H1 (cell line): ENCODE data around the gene RNMT. TPM values are rescaled to one million over a fixed set of nuclear protein-coding genes. Genes with fewer than 3 reads are reported as not detected.

ENCODE experiments used
- CTCF ChIA-PET: fragments of 300-600 bp; sonication (Branson Sonifier 250); formaldehyde crosslinking; loops from one replicate; lab custom pipeline; 2021; ENCODE audit not compliant: partially characterized antibody; lab: Charles Lee
- POLR2A ChIA-PET: fragments of 300-600 bp; sonication (Branson Sonifier 250); formaldehyde crosslinking; loops from one replicate; lab custom pipeline; 2021; ENCODE audit warnings: inconsistent platforms; ENCODE audit not compliant: partially characterized antibody; lab: Charles Lee
- DNase-seq, 2 experiments: peaks; one replicate each; pipeline versions ENCODE4 v3.0.0 to v3.0.0-alpha.2; 2010 to 2022; ENCODE audit warnings: low spot score in 2 of 2, low read depth in 1 of 2, mixed read lengths in 1 of 2
- FAIRE-seq: peaks from 2 replicates; lab custom pipeline; 2011; peaks lifted over from hg19 to GRCh38; lab: Jason Lieb, UNC
- H2AFZ ChIP-seq: 2 replicates; pipeline ENCODE4 v1.8.1; 2012; ENCODE audit warnings: low read length, inconsistent platforms
- H2AK5ac ChIP-seq: 2 replicates; pipeline ENCODE4 v1.6.1; 2013; ENCODE audit warnings: low read depth, low read length
- H2BK120ac ChIP-seq: replicated peaks from 2 replicates; pipeline ENCODE3; 2013; ENCODE audit warnings: low read depth, low read length, inconsistent platforms
- H2BK12ac ChIP-seq: 2 replicates; pipeline ENCODE4 v1.6.1; 2013; ENCODE audit warnings: low read depth, low read length
- H2BK15ac ChIP-seq: 2 replicates; pipeline ENCODE4 v1.6.1; 2013; ENCODE audit warnings: low read length
- H2BK20ac ChIP-seq: 2 replicates; pipeline ENCODE4 v1.6.1; 2013; ENCODE audit warnings: low read length
- H2BK5ac ChIP-seq: 2 replicates; pipeline ENCODE4 v1.6.1; 2013; ENCODE audit warnings: low read depth, low read length
- H3K14ac ChIP-seq: 2 replicates; pipeline ENCODE4 v1.6.1; 2013; ENCODE audit warnings: inconsistent platforms; ENCODE audit not compliant: insufficient read length
- H3K18ac ChIP-seq: 2 replicates; pipeline ENCODE4 v1.6.1; 2013; ENCODE audit warnings: low read length; ENCODE audit errors: extremely low read depth
- H3K23ac ChIP-seq: 2 replicates; pipeline ENCODE4 v1.6.1; 2013; ENCODE audit warnings: inconsistent platforms; ENCODE audit not compliant: insufficient read length
- H3K23me2 ChIP-seq: 2 replicates; pipeline ENCODE4 v1.6.1; 2013; ENCODE audit warnings: low read depth, low read length
- H3K27ac ChIP-seq: 2 replicates; pipeline ENCODE4 v1.6.1; 2011; ENCODE audit warnings: low read depth, low read length, inconsistent platforms
- H3K27me3 ChIP-seq, 4 experiments: replicated peaks in 1 of 4; 1 replicate in 1 of 4; 2 replicates in 3 of 4; pipeline versions ENCODE4 v1.6.1 to v1.8.1; 2011 to 2013; ENCODE audit warnings: low read length in 3 of 4, mild to moderate bottlenecking in 3 of 4, inconsistent platforms in 2 of 4, mixed read lengths in 2 of 4, moderate library complexity in 1 of 4; ENCODE audit not compliant: control insufficient read depth in 3 of 4, insufficient read depth in 3 of 4; ENCODE audit errors: extremely low read depth in 1 of 4
- H3K36me3 ChIP-seq, 4 experiments: 2 replicates each; pipeline versions ENCODE4 v1.6.1 to v1.8.1; 2011 to 2013; ENCODE audit warnings: mild to moderate bottlenecking in 4 of 4, low read length in 3 of 4, moderate library complexity in 2 of 4, control low read depth in 1 of 4, inconsistent platforms in 1 of 4; ENCODE audit not compliant: insufficient read depth in 4 of 4, control insufficient read depth in 2 of 4
- H3K4ac ChIP-seq: replicated peaks from 2 replicates; pipeline ENCODE3; 2013; ENCODE audit warnings: low read length, low read depth, mixed read lengths, inconsistent platforms; ENCODE audit not compliant: insufficient read length
- H3K4me1 ChIP-seq, 4 experiments: replicated peaks in 1 of 4; 1 replicate in 1 of 4; 2 replicates in 3 of 4; pipeline versions ENCODE4 v1.6.1 to v1.8.1; 2011 to 2013; ENCODE audit warnings: low read length in 3 of 4, inconsistent platforms in 2 of 4, mixed read lengths in 1 of 4; ENCODE audit not compliant: insufficient read depth in 4 of 4, control insufficient read depth in 3 of 4
- H3K4me2 ChIP-seq, 2 experiments: 2 replicates each; pipeline versions ENCODE4 v1.6.1 to v1.8.1; 2011 to 2013; ENCODE audit warnings: low read depth in 2 of 2, low read length in 2 of 2, control low read depth in 1 of 2, inconsistent platforms in 1 of 2, mild to moderate bottlenecking in 1 of 2; ENCODE audit not compliant: insufficient read depth in 1 of 2
- H3K4me3 ChIP-seq, 4 experiments: fragments of 200-600, 300-600 bp in 1 of 4; sonication (generic), shearing (Covaris generic), sonication (Bioruptor Twin) in 1 of 4; 2 replicates each; pipeline versions ENCODE4 v1.5.1 to v1.8.1; 2011 to 2016; ENCODE audit warnings: low read length in 4 of 4, low read depth in 3 of 4, control low read depth in 2 of 4, inconsistent platforms in 2 of 4, mild to moderate bottlenecking in 2 of 4, mixed read lengths in 1 of 4, moderate library complexity in 1 of 4; ENCODE audit not compliant: insufficient read depth in 2 of 4; ENCODE audit errors: extremely low read depth in 1 of 4
- H3K56ac ChIP-seq: replicated peaks from 2 replicates; pipeline ENCODE3; 2013; ENCODE audit warnings: low read depth, mild to moderate bottlenecking, mixed read lengths, low read length, inconsistent platforms; ENCODE audit not compliant: insufficient read length
- H3K79me1 ChIP-seq: 2 replicates; pipeline ENCODE4 v1.6.1; 2013; ENCODE audit warnings: low read depth, low read length, control low read depth
- H3K79me2 ChIP-seq, 2 experiments: 2 replicates each; pipeline versions ENCODE4 v1.6.1 to v1.8.1; 2012 to 2013; ENCODE audit warnings: low read length in 2 of 2, mild to moderate bottlenecking in 2 of 2, inconsistent platforms in 1 of 2; ENCODE audit not compliant: insufficient read depth in 2 of 2, control insufficient read depth in 1 of 2
- H3K9ac ChIP-seq, 4 experiments: replicated peaks in 1 of 4; 1 replicate in 1 of 4; 2 replicates in 3 of 4; pipeline versions ENCODE4 v1.6.1 to v1.8.1; 2011 to 2013; ENCODE audit warnings: low read depth in 3 of 4, low read length in 3 of 4, control low read depth in 2 of 4, mild to moderate bottlenecking in 2 of 4, moderate library complexity in 2 of 4, inconsistent platforms in 1 of 4; ENCODE audit errors: extremely low read depth in 1 of 4
- H3K9me3 ChIP-seq, 2 experiments: 2 replicates each; pipeline versions ENCODE4 v1.6.1 to v1.8.1; 2012 to 2013; ENCODE audit warnings: mild to moderate bottlenecking in 2 of 2, moderate library complexity in 2 of 2, control low read depth in 1 of 2, inconsistent platforms in 1 of 2, low read depth in 1 of 2, low read length in 1 of 2, mixed read lengths in 1 of 2; ENCODE audit not compliant: insufficient read depth in 2 of 2
- H4K20me1 ChIP-seq, 2 experiments: replicated peaks in 1 of 2; 2 replicates each; pipeline versions ENCODE3 to v1.8.1; 2011 to 2013; ENCODE audit warnings: inconsistent platforms in 2 of 2, low read length in 2 of 2, mild to moderate bottlenecking in 1 of 2; ENCODE audit not compliant: insufficient read depth in 2 of 2, control insufficient read depth in 1 of 2
- H4K5ac ChIP-seq: 2 replicates; pipeline ENCODE4 v1.6.1; 2013; ENCODE audit warnings: low read length, low read depth, mixed read lengths, inconsistent platforms; ENCODE audit not compliant: insufficient read length
- H4K8ac ChIP-seq: 2 replicates; pipeline ENCODE4 v1.8.0; 2013; ENCODE audit warnings: mild to moderate bottlenecking, moderate library complexity, low read length, inconsistent platforms; ENCODE audit not compliant: insufficient read depth; ENCODE audit errors: extremely low read depth
- H4K91ac ChIP-seq: replicated peaks from 2 replicates; pipeline ENCODE3; 2013; ENCODE audit warnings: low read length, mixed read lengths, inconsistent platforms; ENCODE audit not compliant: insufficient read length
- CEBPB ChIP-seq: IDR thresholded peaks from 2 replicates; pipeline ENCODE4 v1.6.1; 2012; ENCODE audit warnings: low read depth, low read length
- GTF2F1 ChIP-seq: IDR thresholded peaks from 2 replicates; pipeline ENCODE4 v1.6.1; 2012; ENCODE audit warnings: low read depth, low read length, improper control_type of control experiment, borderline replicate concordance
- WGBS, 2 experiments: shearing (Covaris generic) in 1 of 2; methylation state at CpG; one replicate each; pipeline versions ENCODE4 v1.1.6 to v1.1.7; 2013 to 2015; ENCODE audit warnings: low lambda C conversion rate in 2 of 2, mixed read lengths in 2 of 2, inconsistent platforms in 1 of 2, low coverage in 1 of 2, missing lambda C conversion rate in 1 of 2; ENCODE audit not compliant: insufficient replicate concordance in 2 of 2, insufficient coverage in 1 of 2, insufficient read length in 1 of 2; ENCODE audit errors: extremely low coverage in 1 of 2, missing lambda C conversion rate in 1 of 2; 5-methylcytosine and 5-hydroxymethylcytosine counted together
- polyA plus RNA-seq, 7 experiments: library from polyadenylated mRNA; depleted of rRNA in 3 of 7; stranded (reverse) in 5 of 7; unstranded in 2 of 7; fragments of >200 nt in 5 of 7; fragments of 200-250 nt in 2 of 7; gene quantifications; 1 replicate in 5 of 7; 2 replicates in 1 of 7; 4 replicates in 1 of 7; pipeline versions ENCODE4 v1.2.1 to v1.2.3, GENCODE V29; 2011 to 2013; ENCODE audit warnings: missing spikeins in 2 of 7, mixed read lengths in 2 of 7
- total RNA-seq: library from RNA; stranded (reverse); fragmentation: NEBNext Ultra II Directional; extraction: Animal tissue kit (Norgen Biotek cat#: 25700); gene quantifications from 2 replicates; pipeline ENCODE4 v1.2.1, GENCODE V29; 2021

Gene RNMT
- total and polyA plus RNA-seq, 2 of the 8 experiments (the other 6 are each of a cell fraction or from before 2014, with no cell fraction given) = 25.3 to 63.5 TPM

GRCh38 chr18:13681701-13682100 lies 44.8 kb upstream of the RNMT start:
- ChIA-PET POLR2A (interaction anchor here (0.7 kb wide), 1 partner anchor 44 kb away, joined by 3 read pairs; the partner anchor contains the start of genes FAM210A and RNMT), CTCF (interaction anchor here (0.7 to 2.2 kb wide), 6 partner anchors 9 to 1387 kb away, joined by 3 to 8 read pairs (median 4); no protein-coding TSS in a partner anchor)
- Histone ChIP-seq H3K18ac (no peak overlapping the region), H4K20me1 (peaks cover 0 to 2% of the 10 kb centered on the region in 2 experiments), H3K56ac (no peak overlapping the region), H4K5ac (no peak overlapping the region), H3K36me3 (peaks cover 0 to 1% (median 0%) of the 10 kb centered on the region in 4 experiments; a peak in 1 of 8 replicates), H3K9ac (no peak overlapping the region), H3K9me3 (peaks cover 7 to 8% of the 10 kb centered on the region in 2 experiments; a peak in 3 of 4 replicates), H2AFZ (no peak overlapping the region), H3K79me2 (peaks cover 0 to 36% of the 10 kb centered on the region in 2 experiments; a peak in 2 of 4 replicates), H3K27me3 (no peaks in the 10 kb centered on the region), H2BK15ac (no peak overlapping the region), H3K27ac (no peak overlapping the region), H3K4me2 (no peak overlapping the region), H4K8ac (no peak overlapping the region), H2BK120ac (no peak overlapping the region), H4K91ac (no peak overlapping the region), H3K23me2 (0 out of 2 replicates have a peak, but pooled peaks cover 1% of the 10 kb centered on the region), H2BK12ac (no peak overlapping the region), H3K79me1 (peaks cover 2% of the 10 kb centered on the region; the same call in 1 of the 2 replicates), H3K14ac (no peak overlapping the region), H2BK5ac (no peak overlapping the region), H3K23ac (no peak overlapping the region), H3K4ac (no peak overlapping the region), H2AK5ac (no peak overlapping the region), H2BK20ac (no peak overlapping the region), H3K4me1 (no peaks in the 10 kb centered on the region), H3K4me3 (no peak overlapping the region)
- TF ChIP-seq CEBPB = no peak
- no peak for TF ChIP-seq GTF2F1
- DNase-seq (no peak), FAIRE-seq (no peak)
- 90% methylated on average over 6 of the region's 6 CpGs; no CpG with 5 or more reads in 1 of the 2 experiments for WGBS, 2 experiments
